MCF 10A (cell line): Measurements from ENCODE around the gene DCHS2. TPM values are rescaled to one million over a fixed set of nuclear protein-coding genes. Genes with fewer than 3 reads are reported as not detected.

Experiments used
- BruUV-seq: library from RNA; stranded (reverse); fragments of 400-500 nt; replicated peaks from 2 replicates; lab custom pipeline; 2021; lab: Mats Ljungman, UMichigan
- CTCF ChIA-PET: fragments of 300-600 bp; sonication (Branson Sonifier 250); formaldehyde crosslinking; extraction: SDS; loops from one replicate; lab custom pipeline; 2021; ENCODE audit warnings: antibody characterized with exemption, inconsistent platforms; lab: Yijun Ruan, JAX
- POLR2A ChIA-PET: fragments of 300-600, 350-650 bp; sonication (Branson Sonifier 250); formaldehyde crosslinking; extraction: SDS; loops from one replicate; lab custom pipeline; 2020; ENCODE audit warnings: antibody characterized with exemption, inconsistent platforms; lab: Yijun Ruan, JAX
- DNase-seq: peaks from one replicate; pipeline ENCODE4 v3.0.0-alpha.2; 2018; ENCODE audit not compliant: unreplicated experiment
- H3K27ac Mint-ChIP-seq: one replicate; pipeline ENCODE4 v1.8.0; 2022; ENCODE audit warnings: mild to moderate bottlenecking, low read depth, mixed read lengths; ENCODE audit not compliant: unreplicated experiment
- H3K27me3 Mint-ChIP-seq: one replicate; pipeline ENCODE4 v1.8.0; 2022; ENCODE audit warnings: mixed read lengths; ENCODE audit not compliant: insufficient read depth, unreplicated experiment
- H3K36me3 Mint-ChIP-seq: one replicate; pipeline ENCODE4 v1.8.0; 2022; ENCODE audit warnings: mild to moderate bottlenecking, moderate library complexity, mixed read lengths; ENCODE audit not compliant: insufficient read depth, unreplicated experiment
- H3K4me1 Mint-ChIP-seq: one replicate; pipeline ENCODE4 v1.8.0; 2022; ENCODE audit warnings: mixed read lengths; ENCODE audit not compliant: insufficient read depth, unreplicated experiment
- H3K4me3 Mint-ChIP-seq: one replicate; pipeline ENCODE4 v1.8.0; 2022; ENCODE audit warnings: mild to moderate bottlenecking, moderate library complexity, mixed read lengths; ENCODE audit not compliant: unreplicated experiment
- H3K9me3 Mint-ChIP-seq: one replicate; pipeline ENCODE4 v1.8.0; 2022; ENCODE audit warnings: mixed read lengths; ENCODE audit not compliant: unreplicated experiment
- CTCF ChIP-seq: fragments of 200-600 bp; IDR thresholded peaks from one replicate; pipeline ENCODE4 v1.8.0; 2022; ENCODE audit warnings: antibody characterized with exemption, mild to moderate bottlenecking; ENCODE audit not compliant: unreplicated experiment
- intact Hi-C: fragments of 100-400 bp; cut with micrococcal nuclease; formaldehyde crosslinking; loops from 2 replicates; pipeline ENCODE4 v1.14.1; 2022
- total RNA-seq: library from RNA; stranded (reverse); gene quantifications from 2 replicates; pipeline ENCODE4 v1.2.3, GENCODE V29; 2022

Gene DCHS2
- total RNA-seq, 1 experiment from 2014 or later, result 0.02 TPM

DNA sequence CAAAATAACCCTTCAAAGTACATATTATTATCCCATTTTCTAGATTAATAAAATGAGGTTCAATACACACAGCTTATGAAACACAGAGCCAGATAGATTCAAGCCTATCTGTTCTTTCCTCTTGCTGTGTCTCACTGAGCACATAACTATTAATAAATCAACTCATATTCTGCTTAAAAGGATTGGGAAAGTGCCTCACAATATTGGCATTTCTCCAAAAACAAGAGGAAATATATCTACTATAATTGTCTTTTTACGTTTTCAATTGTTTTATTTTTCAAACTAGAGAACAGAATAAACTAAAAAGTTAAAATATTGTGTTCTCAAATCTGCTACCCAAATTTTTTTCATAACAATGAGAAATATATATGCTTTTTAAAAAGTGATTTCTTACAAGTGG is 15.8 kb downstream of the DCHS2 start:
- CTCF ChIA-PET, result interaction anchor here (0.6 to 0.8 kb wide), 2 partner anchors 29 to 147 kb away, joined by 3 read pairs; no protein-coding TSS in a partner anchor
- Mint-ChIP-seq H3K36me3 (no peaks in the 10 kb centered on the region), H3K9me3 (no peaks in the 10 kb centered on the region), H3K27ac (no peak overlapping the region), H3K27me3 (no peaks in the 10 kb centered on the region), H3K4me1 (peaks cover 17% of the 10 kb centered on the region), H3K4me3 (no peak overlapping the region)
- no TSS peak for BruUV-seq
- intact Hi-C loops, result no loop called here
- TF ChIP-seq CTCF, result no peak
- POLR2A ChIA-PET, result no interaction called here
- DNase-seq, result no peak

DNA sequence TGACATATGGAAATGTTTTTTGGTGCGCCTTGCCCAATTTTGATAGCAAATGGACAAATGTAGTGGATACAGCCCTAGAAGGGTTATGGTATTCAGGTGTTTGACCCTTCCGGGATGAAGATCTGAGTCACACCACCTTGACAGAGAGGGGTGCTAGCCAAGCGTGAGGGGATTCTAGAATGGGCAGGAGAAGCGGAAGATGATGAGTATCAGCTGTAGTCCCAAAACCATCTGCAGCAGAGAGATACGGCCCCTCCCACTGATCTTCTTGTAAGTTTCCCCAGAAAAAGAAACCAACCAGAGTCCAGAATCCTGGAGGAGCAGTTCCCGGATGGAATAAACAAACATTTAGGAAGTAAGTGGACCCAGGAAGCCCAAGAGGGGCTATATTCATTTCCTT is 18.1 kb downstream of the DCHS2 start:
- Mint-ChIP-seq H3K36me3 (no peaks in the 10 kb centered on the region), H3K27ac (no peak overlapping the region), H3K9me3 (no peaks in the 10 kb centered on the region), H3K27me3 (no peaks in the 10 kb centered on the region), H3K4me1 (peaks cover 17% of the 10 kb centered on the region), H3K4me3 (no peak overlapping the region)
- BruUV-seq, result no TSS peak
- intact Hi-C loops, result no loop called here
- DNase-seq, result no peak
- TF ChIP-seq CTCF, result no peak
- ChIA-PET CTCF (no interaction called here), POLR2A (no interaction called here)

GRCh38 chr4:154472858-154473257 is 18.7 kb downstream of the DCHS2 start:
- H3K27ac Mint-ChIP-seq, result no peak overlapping the region
- peaks cover 17% of the 10 kb centered on the region for H3K4me1 Mint-ChIP-seq
- DNase-seq, result no peak
- H3K27me3 Mint-ChIP-seq, result no peaks in the 10 kb centered on the region
- ChIA-PET POLR2A (interaction anchor here (1.5 kb wide), 1 partner anchor 13 kb away, joined by 3 read pairs; no protein-coding TSS in a partner anchor), CTCF (no interaction called here)
- no peak overlapping the region for H3K4me3 Mint-ChIP-seq
- TF ChIP-seq CTCF, result no peak
- no TSS peak for BruUV-seq
- no peaks in the 10 kb centered on the region for H3K9me3 Mint-ChIP-seq
- H3K36me3 Mint-ChIP-seq, result no peaks in the 10 kb centered on the region
- intact Hi-C loops, result no loop called here

DNA sequence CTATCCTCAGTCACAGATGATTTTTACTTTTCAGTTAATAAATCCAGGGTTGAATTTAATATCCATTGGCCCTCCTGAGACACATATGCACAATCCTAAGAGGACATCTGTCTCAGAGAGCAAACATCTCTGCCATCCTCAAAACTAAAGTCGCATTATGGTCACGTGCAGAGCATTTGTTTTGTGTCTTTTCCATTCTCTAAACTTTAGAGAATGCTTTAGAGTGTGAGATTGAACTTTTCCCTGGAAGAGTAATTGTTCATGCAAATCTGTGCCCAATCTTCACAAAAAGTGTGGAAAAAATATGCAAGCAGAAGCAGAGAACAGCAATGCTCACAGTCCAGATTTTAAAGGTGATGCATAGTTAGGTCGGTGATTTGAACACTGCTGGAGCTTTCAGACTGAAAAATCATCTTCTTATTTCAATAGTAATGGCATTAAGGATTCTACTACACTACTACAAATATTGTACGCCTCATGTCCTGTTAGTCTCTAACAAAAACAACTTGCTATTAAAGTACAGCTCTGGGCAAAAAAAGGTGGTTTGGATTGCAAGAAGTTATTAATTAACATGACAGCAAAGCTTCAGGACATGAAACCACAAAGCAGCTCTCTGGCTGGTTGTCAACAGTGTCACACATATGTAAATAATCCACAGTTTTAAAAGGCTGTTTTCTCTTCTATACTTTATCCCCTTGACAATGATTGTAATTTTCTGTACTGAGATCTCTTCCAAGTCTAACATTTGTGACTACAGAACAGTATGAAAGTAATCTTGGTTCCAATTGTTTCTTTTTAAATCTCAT is 19.9 kb downstream of the DCHS2 start:
- intact Hi-C loops, result no loop called here
- H3K4me1 Mint-ChIP-seq, result peaks cover 17% of the 10 kb centered on the region
- peak; percentile 8 for DNase-seq
- ChIA-PET CTCF (interaction anchor here (0.6 to 1.2 kb wide), 2 partner anchors 35 to 161 kb away, joined by 3 to 4 read pairs; no protein-coding TSS in a partner anchor), POLR2A (interaction anchor here (1.0 to 1.5 kb wide), 2 partner anchors 11 to 42 kb away, joined by 3 read pairs; no protein-coding TSS in a partner anchor)
- BruUV-seq, result no TSS peak
- H3K27me3 Mint-ChIP-seq, result no peaks in the 10 kb centered on the region
- no peak for TF ChIP-seq CTCF
- H3K27ac Mint-ChIP-seq, result no peak overlapping the region
- no peaks in the 10 kb centered on the region for H3K9me3 Mint-ChIP-seq
- no peaks in the 10 kb centered on the region for H3K36me3 Mint-ChIP-seq
- no peak overlapping the region for H3K4me3 Mint-ChIP-seq
